G401 (cell line): ENCODE results near the gene HNRNPA3. TPM values are rescaled to one million over a fixed set of nuclear protein-coding genes. Genes with fewer than 3 reads are reported as not detected.
"Not testable (repeated sequence)": the region's sequence is repeated elsewhere in the genome, so short reads cannot be mapped to it uniquely, and the experiment has no call there.

Source experiments
- DNase-seq: peaks from one replicate; pipeline ENCODE4 v3.0.0-alpha.2; 2015; ENCODE audit warnings: low spot score
- in situ Hi-C: cut with HindIII; loops from 2 replicates; pipeline ENCODE4 v1.10.0; 2016; ENCODE audit warnings: low sequenced_read_pairs, mixed read lengths
- total RNA-seq: library from RNA; depleted of rRNA; stranded (reverse); fragments of >200 nt; shearing (Covaris generic); gene quantifications from 2 replicates; pipeline ENCODE4 v1.2.3, GENCODE V29; 2014; rRNA removed

The HNRNPA3 gene
- 30.9 and 48.1 TPM in 2 replicates for total RNA-seq

GRCh38 chr2:177212106-177212890 is at the start of gene HNRNPA3:
Gene HNRNPA3 (plus strand): TSS chr2:177212794. CDS start chr2:177212800, 6 bp downstream.
- in situ Hi-C loops: no loop called here

GRCh38 chr2:177164131-177164530 is 48.5 kb upstream of the HNRNPA3 start:
- DNase-seq: peak; percentile 71
- in situ Hi-C loops: loop anchor here (10.0 kb wide), 1 partner anchor 171 kb away; no protein-coding TSS in a partner anchor

More at GRCh38 chr2:177212106-177212890, at the start of gene HNRNPA3:
- peak; percentile 99 for DNase-seq

- in situ Hi-C loops: loop anchor here (10.0 kb wide), 1 partner anchor 170 kb away; no protein-coding TSS in a partner anchor
- peak; percentile 97 for DNase-seq
Observed at GRCh38 chr2:177164584-177165052, 48.0 kb upstream of the HNRNPA3 start.

GRCh38 chr2:177165061-177165583 is 47.5 kb upstream of the HNRNPA3 start:
- DNase-seq: peak; percentile 84
- in situ Hi-C loops: loop anchor here (10.0 kb wide), 1 partner anchor 170 kb away; no protein-coding TSS in a partner anchor

- peak; percentile 69 for DNase-seq
- in situ Hi-C loops: loop anchor here (10.0 kb wide), 1 partner anchor 169 kb away; no protein-coding TSS in a partner anchor
Observed at GRCh38 chr2:177165721-177166711, 46.6 kb upstream of the HNRNPA3 start.

- no peak for DNase-seq
- in situ Hi-C loops: loop anchor here (10.0 kb wide), 1 partner anchor 165 kb away; no protein-coding TSS in a partner anchor
Observed at GRCh38 chr2:177169810-177170514, 42.6 kb upstream of the HNRNPA3 start.

GRCh38 chr2:177171418-177171865 is 41.2 kb upstream of the HNRNPA3 start:
- DNase-seq: no peak
- in situ Hi-C loops: no loop called here

GRCh38 chr2:177172034-177172880 is 40.3 kb upstream of the HNRNPA3 start:
- in situ Hi-C loops: no loop called here
- no peak for DNase-seq

- in situ Hi-C loops: no loop called here
- DNase-seq: no peak
Observed at GRCh38 chr2:177174486-177174885, 38.1 kb upstream of the HNRNPA3 start.

GRCh38 chr2:177175917-177176668 is 36.5 kb upstream of the HNRNPA3 start:
- no peak for DNase-seq
- in situ Hi-C loops: no loop called here

- in situ Hi-C loops: no loop called here
- DNase-seq: no peak
Observed at GRCh38 chr2:177178797-177179196, 33.8 kb upstream of the HNRNPA3 start.

GRCh38 chr2:177179227-177179626 is 33.4 kb upstream of the HNRNPA3 start:
- in situ Hi-C loops: no loop called here
- DNase-seq: no peak

GRCh38 chr2:177179671-177180070 is 32.9 kb upstream of the HNRNPA3 start:
- in situ Hi-C loops, DNase-seq: not testable (repeated sequence)

- in situ Hi-C loops: no loop called here
- DNase-seq: no peak
Observed at GRCh38 chr2:177180269-177181000, 32.2 kb upstream of the HNRNPA3 start.

- DNase-seq: no peak
- in situ Hi-C loops: no loop called here
Observed at GRCh38 chr2:177183860-177184259, 28.7 kb upstream of the HNRNPA3 start.

GRCh38 chr2:177184606-177185005 is 28.0 kb upstream of the HNRNPA3 start:
- in situ Hi-C loops: no loop called here
- DNase-seq: no peak
